Type B pancreatic cell (in vitro differentiated cells): ENCODE measurements around the gene NFE2L3. TPM values are rescaled to one million over a fixed set of nuclear protein-coding genes. Genes with fewer than 3 reads are reported as not detected.

ENCODE experiments used
- DNase-seq: peaks from one replicate; pipeline ENCODE4 v3.0.0; 2021; ENCODE audit warnings: mixed read lengths; ENCODE audit not compliant: unreplicated experiment; ENCODE audit errors: extremely low spot score
- H3K27ac Mint-ChIP-seq: 2 replicates; pipeline ENCODE4 v1.8.0; 2021; ENCODE audit warnings: mild to moderate bottlenecking, mixed read lengths
- H3K27me3 Mint-ChIP-seq: 2 replicates; pipeline ENCODE4 v1.8.0; 2021; ENCODE audit warnings: mixed read lengths
- H3K36me3 Mint-ChIP-seq: 2 replicates; pipeline ENCODE4 v1.8.0; 2021; ENCODE audit warnings: mixed read lengths
- H3K4me1 Mint-ChIP-seq: one replicate; pipeline ENCODE4 v1.8.0; 2021; ENCODE audit warnings: mixed read lengths; ENCODE audit not compliant: unreplicated experiment
- H3K4me3 Mint-ChIP-seq: 2 replicates; pipeline ENCODE4 v1.8.0; 2021; ENCODE audit warnings: mild to moderate bottlenecking, mixed read lengths
- H3K9me3 Mint-ChIP-seq: 2 replicates; pipeline ENCODE4 v1.8.0; 2021; ENCODE audit warnings: mixed read lengths
- CTCF ChIP-seq: fragments of 200-600 bp; sonication (generic); conservative IDR thresholded peaks from 2 replicates; pipeline ENCODE4 v1.5.0; 2021; ENCODE audit warnings: antibody characterized with exemption, mild to moderate bottlenecking
- total RNA-seq: library from RNA; stranded (reverse); gene quantifications from 2 replicates; pipeline ENCODE4 v1.2.1, GENCODE V29; 2021; ENCODE audit warnings: low replicate concordance

The NFE2L3 gene
- total RNA-seq, 1 donor from 2014 or later: 6.5 TPM

- Mint-ChIP-seq H3K27ac (no peak overlapping the region), H3K36me3 (no peaks in the 10 kb centered on the region), H3K9me3 (no peaks in the 10 kb centered on the region), H3K4me3 (no peak overlapping the region), H3K27me3 (peaks cover 17% of the 10 kb centered on the region), H3K4me1 (no peaks in the 10 kb centered on the region)
- no peak for DNase-seq
- TF ChIP-seq CTCF: no peak
These were observed 20.9 kb upstream of the NFE2L3 start for GRCh38 chr7:26131056-26131589.

- H3K27ac Mint-ChIP-seq: no peak overlapping the region
- DNase-seq: no peak
- TF ChIP-seq CTCF: no peak
- H3K27me3 Mint-ChIP-seq: peaks cover 13% of the 10 kb centered on the region
- no peak overlapping the region for H3K4me3 Mint-ChIP-seq
- H3K9me3 Mint-ChIP-seq: no peaks in the 10 kb centered on the region
- no peaks in the 10 kb centered on the region for H3K36me3 Mint-ChIP-seq
- H3K4me1 Mint-ChIP-seq: no peaks in the 10 kb centered on the region
These were observed 16.9 kb upstream of the NFE2L3 start for GRCh38 chr7:26135076-26135475.

- Mint-ChIP-seq H3K27ac (no peak overlapping the region), H3K4me3 (no peak overlapping the region), H3K27me3 (peaks cover 13% of the 10 kb centered on the region), H3K36me3 (no peaks in the 10 kb centered on the region), H3K4me1 (no peaks in the 10 kb centered on the region), H3K9me3 (no peaks in the 10 kb centered on the region)
- no peak for TF ChIP-seq CTCF
- no peak for DNase-seq
These were observed 16.4 kb upstream of the NFE2L3 start for GRCh38 chr7:26135551-26135950.

- no peak for TF ChIP-seq CTCF
- Mint-ChIP-seq H3K4me1 (no peaks in the 10 kb centered on the region), H3K27me3 (peaks cover 10% of the 10 kb centered on the region), H3K36me3 (no peaks in the 10 kb centered on the region), H3K4me3 (no peak overlapping the region), H3K9me3 (no peaks in the 10 kb centered on the region), H3K27ac (no peak overlapping the region)
- DNase-seq: no peak
These were observed 15.2 kb upstream of the NFE2L3 start for GRCh38 chr7:26136831-26137230.

- Mint-ChIP-seq H3K9me3 (no peaks in the 10 kb centered on the region), H3K4me3 (no peak overlapping the region), H3K4me1 (no peaks in the 10 kb centered on the region), H3K27ac (no peak overlapping the region), H3K36me3 (no peaks in the 10 kb centered on the region), H3K27me3 (peaks cover 2% of the 10 kb centered on the region)
- no peak for DNase-seq
- TF ChIP-seq CTCF: no peak
These were observed 11.6 kb upstream of the NFE2L3 start for GRCh38 chr7:26140380-26140779.

- peaks cover 2% of the 10 kb centered on the region for H3K27me3 Mint-ChIP-seq
- no peak overlapping the region for H3K4me3 Mint-ChIP-seq
- H3K36me3 Mint-ChIP-seq: no peaks in the 10 kb centered on the region
- H3K9me3 Mint-ChIP-seq: no peaks in the 10 kb centered on the region
- TF ChIP-seq CTCF: no peak
- no peak overlapping the region for H3K27ac Mint-ChIP-seq
- DNase-seq: no peak
- H3K4me1 Mint-ChIP-seq: no peaks in the 10 kb centered on the region
These were observed 10.9 kb upstream of the NFE2L3 start for GRCh38 chr7:26141077-26141476.
